HCT116 (cell line): ENCODE data around the gene ELOB.

Experiments used
- CEBPB ChIP-seq: IDR thresholded peaks from 2 replicates; pipeline ENCODE4 v1.6.1; 2012; ENCODE audit warnings: low read depth
- POLR2A ChIP-seq: IDR thresholded peaks from 2 replicates; pipeline ENCODE4 v1.7.0; 2011; ENCODE audit warnings: borderline replicate concordance; ENCODE audit not compliant: insufficient read depth, insufficient read length; ENCODE audit errors: extremely low read depth
- POLR2AphosphoS5 ChIP-seq: IDR thresholded peaks from 2 replicates; pipeline ENCODE4 v1.6.1; 2011; ENCODE audit warnings: mild to moderate bottlenecking, low read depth, low read length, moderate library complexity
- ZNF274 ChIP-seq: fragments of 200-500 bp; sonication (Bioruptor generic); IDR thresholded peaks from 2 replicates; pipeline ENCODE4 v1.6.1; 2014; ENCODE audit warnings: mild to moderate bottlenecking, low read depth, low read length, inconsistent platforms
- TF ChIP-seq, protein P1 (sequence below), 3 experiments: fragments of 200-600 bp in 1 of 3; sonication (generic) in 1 of 3; IDR thresholded peaks in 2 of 3; conservative IDR thresholded peaks in 1 of 3; 2 replicates each; pipeline ENCODE4 v1.5.1; 2012 to 2017; ENCODE audit warnings: low read depth in 2 of 3, low read length in 2 of 3, antibody characterized with exemption in 1 of 3, borderline replicate concordance in 1 of 3, control low read depth in 1 of 3, mild to moderate bottlenecking in 1 of 3, mixed read lengths in 1 of 3, mixed run types in 1 of 3, moderate library complexity in 1 of 3; ENCODE audit not compliant: insufficient read depth in 1 of 3
- TF ChIP-seq, protein P2 (sequence below): IDR thresholded peaks from 2 replicates; pipeline ENCODE4 v1.6.1; 2012; ENCODE audit warnings: low read depth

GRCh38 chr16:2799859-2800226 lies 22.8 kb upstream of the ELOB start:
- TF ChIP-seq, protein P1, sequence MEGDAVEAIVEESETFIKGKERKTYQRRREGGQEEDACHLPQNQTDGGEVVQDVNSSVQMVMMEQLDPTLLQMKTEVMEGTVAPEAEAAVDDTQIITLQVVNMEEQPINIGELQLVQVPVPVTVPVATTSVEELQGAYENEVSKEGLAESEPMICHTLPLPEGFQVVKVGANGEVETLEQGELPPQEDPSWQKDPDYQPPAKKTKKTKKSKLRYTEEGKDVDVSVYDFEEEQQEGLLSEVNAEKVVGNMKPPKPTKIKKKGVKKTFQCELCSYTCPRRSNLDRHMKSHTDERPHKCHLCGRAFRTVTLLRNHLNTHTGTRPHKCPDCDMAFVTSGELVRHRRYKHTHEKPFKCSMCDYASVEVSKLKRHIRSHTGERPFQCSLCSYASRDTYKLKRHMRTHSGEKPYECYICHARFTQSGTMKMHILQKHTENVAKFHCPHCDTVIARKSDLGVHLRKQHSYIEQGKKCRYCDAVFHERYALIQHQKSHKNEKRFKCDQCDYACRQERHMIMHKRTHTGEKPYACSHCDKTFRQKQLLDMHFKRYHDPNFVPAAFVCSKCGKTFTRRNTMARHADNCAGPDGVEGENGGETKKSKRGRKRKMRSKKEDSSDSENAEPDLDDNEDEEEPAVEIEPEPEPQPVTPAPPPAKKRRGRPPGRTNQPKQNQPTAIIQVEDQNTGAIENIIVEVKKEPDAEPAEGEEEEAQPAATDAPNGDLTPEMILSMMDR (IDR thresholded peaks at IDR 0.05 in 2 of 3, conservative IDR thresholded peaks at IDR 0.05 in 1 of 3; ENCODE audit: borderline replicate concordance in 1 of 3, insufficient read depth in 1 of 3, low read depth in 2 of 3, low read length in 2 of 3), result no peak
- TF ChIP-seq POLR2A (no peak), CEBPB (no peak), POLR2AphosphoS5 (no peak), ZNF274 (no peak)
- TF ChIP-seq, protein P2, sequence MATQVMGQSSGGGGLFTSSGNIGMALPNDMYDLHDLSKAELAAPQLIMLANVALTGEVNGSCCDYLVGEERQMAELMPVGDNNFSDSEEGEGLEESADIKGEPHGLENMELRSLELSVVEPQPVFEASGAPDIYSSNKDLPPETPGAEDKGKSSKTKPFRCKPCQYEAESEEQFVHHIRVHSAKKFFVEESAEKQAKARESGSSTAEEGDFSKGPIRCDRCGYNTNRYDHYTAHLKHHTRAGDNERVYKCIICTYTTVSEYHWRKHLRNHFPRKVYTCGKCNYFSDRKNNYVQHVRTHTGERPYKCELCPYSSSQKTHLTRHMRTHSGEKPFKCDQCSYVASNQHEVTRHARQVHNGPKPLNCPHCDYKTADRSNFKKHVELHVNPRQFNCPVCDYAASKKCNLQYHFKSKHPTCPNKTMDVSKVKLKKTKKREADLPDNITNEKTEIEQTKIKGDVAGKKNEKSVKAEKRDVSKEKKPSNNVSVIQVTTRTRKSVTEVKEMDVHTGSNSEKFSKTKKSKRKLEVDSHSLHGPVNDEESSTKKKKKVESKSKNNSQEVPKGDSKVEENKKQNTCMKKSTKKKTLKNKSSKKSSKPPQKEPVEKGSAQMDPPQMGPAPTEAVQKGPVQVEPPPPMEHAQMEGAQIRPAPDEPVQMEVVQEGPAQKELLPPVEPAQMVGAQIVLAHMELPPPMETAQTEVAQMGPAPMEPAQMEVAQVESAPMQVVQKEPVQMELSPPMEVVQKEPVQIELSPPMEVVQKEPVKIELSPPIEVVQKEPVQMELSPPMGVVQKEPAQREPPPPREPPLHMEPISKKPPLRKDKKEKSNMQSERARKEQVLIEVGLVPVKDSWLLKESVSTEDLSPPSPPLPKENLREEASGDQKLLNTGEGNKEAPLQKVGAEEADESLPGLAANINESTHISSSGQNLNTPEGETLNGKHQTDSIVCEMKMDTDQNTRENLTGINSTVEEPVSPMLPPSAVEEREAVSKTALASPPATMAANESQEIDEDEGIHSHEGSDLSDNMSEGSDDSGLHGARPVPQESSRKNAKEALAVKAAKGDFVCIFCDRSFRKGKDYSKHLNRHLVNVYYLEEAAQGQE, result no peak
